ENCODE measurements around the gene CA12.

- TF ChIP-seq, protein P1, sequence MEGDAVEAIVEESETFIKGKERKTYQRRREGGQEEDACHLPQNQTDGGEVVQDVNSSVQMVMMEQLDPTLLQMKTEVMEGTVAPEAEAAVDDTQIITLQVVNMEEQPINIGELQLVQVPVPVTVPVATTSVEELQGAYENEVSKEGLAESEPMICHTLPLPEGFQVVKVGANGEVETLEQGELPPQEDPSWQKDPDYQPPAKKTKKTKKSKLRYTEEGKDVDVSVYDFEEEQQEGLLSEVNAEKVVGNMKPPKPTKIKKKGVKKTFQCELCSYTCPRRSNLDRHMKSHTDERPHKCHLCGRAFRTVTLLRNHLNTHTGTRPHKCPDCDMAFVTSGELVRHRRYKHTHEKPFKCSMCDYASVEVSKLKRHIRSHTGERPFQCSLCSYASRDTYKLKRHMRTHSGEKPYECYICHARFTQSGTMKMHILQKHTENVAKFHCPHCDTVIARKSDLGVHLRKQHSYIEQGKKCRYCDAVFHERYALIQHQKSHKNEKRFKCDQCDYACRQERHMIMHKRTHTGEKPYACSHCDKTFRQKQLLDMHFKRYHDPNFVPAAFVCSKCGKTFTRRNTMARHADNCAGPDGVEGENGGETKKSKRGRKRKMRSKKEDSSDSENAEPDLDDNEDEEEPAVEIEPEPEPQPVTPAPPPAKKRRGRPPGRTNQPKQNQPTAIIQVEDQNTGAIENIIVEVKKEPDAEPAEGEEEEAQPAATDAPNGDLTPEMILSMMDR (IDR thresholded peaks at IDR 0.05), result no peak
- TF ChIP-seq POLR2AphosphoS5 (IDR thresholded peaks at IDR 0.05; ENCODE audit: insufficient read depth in 1 of 2, low read depth in 1 of 2), result no peak
- no peak for TF ChIP-seq POLR2A (IDR thresholded peaks at IDR 0.05)
Observed at GRCh38 chr15:63334821-63335220, 46.8 kb downstream of the CA12 start.

Data from vagina (tissue), 2 donors.